GM23338 (cell line): Measurements from ENCODE around the gene FAM81A. TPM values are rescaled to one million over a fixed set of nuclear protein-coding genes. Genes with fewer than 3 reads are reported as not detected.

Experiments used
- ATAC-seq: fragments of 200-7000 bp; cut with Tn5 transposase; 3 replicates; pipeline ENCODE4 v1.9.1; 2020
- DNase-seq: peaks from one replicate; pipeline ENCODE4 v3.0.0-alpha.2; 2015; ENCODE audit warnings: low spot score
- H2AFZ ChIP-seq: fragments of 200-600 bp; sonication (generic); 2 replicates; pipeline ENCODE4 v1.8.0; 2016; ENCODE audit warnings: antibody characterized with exemption, mild to moderate bottlenecking, moderate library complexity
- H3F3A ChIP-seq: fragments of 200-600 bp; sonication (generic); replicated peaks from 2 replicates; pipeline ENCODE4 v1.8.0; 2017; ENCODE audit warnings: antibody characterized with exemption, mixed run types, low read depth
- H3K27ac ChIP-seq: fragments of 200-600 bp; sonication (generic); 2 replicates; pipeline ENCODE4 v1.6.1; 2016; ENCODE audit warnings: low read depth
- H3K27me3 ChIP-seq: fragments of 200-600 bp; sonication (generic); 2 replicates; pipeline ENCODE4 v1.8.0; 2016; ENCODE audit warnings: mild to moderate bottlenecking, mixed run types, moderate library complexity; ENCODE audit not compliant: insufficient read depth
- H3K36me3 ChIP-seq: fragments of 200-600 bp; sonication (generic); 2 replicates; pipeline ENCODE4 v1.8.0; 2016; ENCODE audit warnings: mild to moderate bottlenecking; ENCODE audit not compliant: insufficient read depth
- H3K4me1 ChIP-seq: fragments of 200-600 bp; sonication (generic); 2 replicates; pipeline ENCODE4 v1.8.0; 2016; ENCODE audit warnings: mild to moderate bottlenecking, moderate library complexity; ENCODE audit not compliant: insufficient read depth
- H3K4me2 ChIP-seq: fragments of 200-600 bp; sonication (generic); 2 replicates; pipeline ENCODE4 v1.7.1; 2017; ENCODE audit warnings: mixed run types
- H3K4me3 ChIP-seq: fragments of 200-600 bp; sonication (generic); 2 replicates; pipeline ENCODE4 v1.6.1; 2016; ENCODE audit warnings: mixed run types
- H3K79me2 ChIP-seq: fragments of 200-600 bp; sonication (generic); replicated peaks from 2 replicates; pipeline ENCODE4 v1.8.0; 2017; ENCODE audit warnings: mild to moderate bottlenecking; ENCODE audit not compliant: insufficient read depth
- H3K9me2 ChIP-seq: fragments of 200-600 bp; sonication (generic); 2 replicates; pipeline ENCODE4 v1.8.0; 2017; ENCODE audit not compliant: insufficient read depth
- H4K20me1 ChIP-seq: fragments of 200-600 bp; sonication (generic); replicated peaks from 2 replicates; pipeline ENCODE4 v1.8.0; 2017; ENCODE audit warnings: mild to moderate bottlenecking; ENCODE audit not compliant: insufficient read depth
- H3K27ac Mint-ChIP-seq: 2 replicates; pipeline ENCODE4 v1.8.0; 2020; ENCODE audit warnings: inconsistent platforms, mild to moderate bottlenecking, moderate library complexity, mixed read lengths
- H3K27me3 Mint-ChIP-seq: 3 replicates; pipeline ENCODE4 v1.8.0; 2022; ENCODE audit warnings: low read depth, mild to moderate bottlenecking, moderate library complexity, mixed read lengths, inconsistent platforms; ENCODE audit not compliant: insufficient read depth, poor library complexity
- H3K36me3 Mint-ChIP-seq: 3 replicates; pipeline ENCODE4 v1.8.0; 2021; ENCODE audit warnings: low read depth, mild to moderate bottlenecking, inconsistent platforms, moderate library complexity, mixed read lengths
- H3K4me1 Mint-ChIP-seq: 3 replicates; pipeline ENCODE4 v1.8.0; 2020; ENCODE audit warnings: mild to moderate bottlenecking, inconsistent platforms, mixed read lengths
- H3K4me3 Mint-ChIP-seq: 3 replicates; pipeline ENCODE4 v1.8.0; 2021; ENCODE audit warnings: moderate library complexity, mild to moderate bottlenecking, inconsistent platforms, mixed read lengths
- H3K9me3 Mint-ChIP-seq: 3 replicates; pipeline ENCODE4 v1.8.0; 2020; ENCODE audit warnings: moderate library complexity, mild to moderate bottlenecking, inconsistent platforms, mixed read lengths
- CREB1 ChIP-seq: fragments of 250-450 bp; sonication (Bioruptor Pico); IDR thresholded peaks from 2 replicates; pipeline ENCODE4 v1.5.0; 2020; ENCODE audit warnings: low read depth, mild to moderate bottlenecking, moderate library complexity
- EZH2 ChIP-seq: fragments of 200-600 bp; sonication (generic); IDR thresholded peaks from one replicate; pipeline ENCODE4 v1.8.0; 2017; ENCODE audit warnings: antibody characterized with exemption, mild to moderate bottlenecking, low read depth; ENCODE audit not compliant: unreplicated experiment
- JUNB ChIP-seq: IDR thresholded peaks from one replicate; pipeline ENCODE4 v1.6.1; 2016; ENCODE audit warnings: antibody characterized with exemption; ENCODE audit not compliant: unreplicated experiment
- NANOG ChIP-seq: IDR thresholded peaks from 2 replicates; pipeline ENCODE4 v1.6.1; 2016; ENCODE audit warnings: antibody characterized with exemption, borderline replicate concordance
- STAT1 ChIP-seq: IDR thresholded peaks from one replicate; pipeline ENCODE4 v1.6.1; 2016; ENCODE audit warnings: antibody characterized with exemption; ENCODE audit not compliant: unreplicated experiment
- ZNF331 ChIP-seq: fragments of 250-450 bp; sonication (Bioruptor Pico); IDR thresholded peaks from 2 replicates; pipeline ENCODE4 v1.5.0; 2020; ENCODE audit warnings: low read depth, mild to moderate bottlenecking, moderate library complexity
- polyA plus RNA-seq: library from polyadenylated mRNA; unstranded; fragments of >200 nt; fragmentation: Nextera tagmentation; extraction: Ambion mirVana; gene quantifications from 2 replicates; pipeline ENCODE4 v1.2.1, GENCODE V29; 2016
- total RNA-seq: library from RNA; depleted of rRNA; stranded (reverse); fragments of >200 nt; shearing (Covaris generic); gene quantifications from 2 replicates; pipeline ENCODE4 v1.2.3, GENCODE V29; 2014
- TF ChIP-seq, protein P1 (sequence below), 2 experiments: fragments of 200-600 bp in 1 of 2; sonication (generic) in 1 of 2; conservative IDR thresholded peaks; 2 replicates each; pipeline versions ENCODE4 v1.5.1 to v1.6.1; 2016 to 2017; ENCODE audit warnings: antibody characterized with exemption in 2 of 2, low read depth in 2 of 2, mild to moderate bottlenecking in 2 of 2, moderate library complexity in 1 of 2
- TF ChIP-seq, protein P2 (sequence below): IDR thresholded peaks from one replicate; pipeline ENCODE4 v1.6.1; 2018; ENCODE audit warnings: antibody characterized with exemption; ENCODE audit not compliant: unreplicated experiment
- TF ChIP-seq, protein P3 (sequence below): fragments of 250-450 bp; sonication (Bioruptor Pico); IDR thresholded peaks from 2 replicates; pipeline ENCODE4 v1.5.0; 2020; ENCODE audit warnings: mild to moderate bottlenecking, moderate library complexity
- TF ChIP-seq, protein P4 (sequence below): IDR thresholded peaks from 2 replicates; pipeline ENCODE4 v1.6.1; 2016; ENCODE audit warnings: antibody characterized with exemption

FAM81A gene
- total and polyA plus RNA-seq, 2 experiments from 2014 or later: 0.73 to 4.1 TPM

DNA sequence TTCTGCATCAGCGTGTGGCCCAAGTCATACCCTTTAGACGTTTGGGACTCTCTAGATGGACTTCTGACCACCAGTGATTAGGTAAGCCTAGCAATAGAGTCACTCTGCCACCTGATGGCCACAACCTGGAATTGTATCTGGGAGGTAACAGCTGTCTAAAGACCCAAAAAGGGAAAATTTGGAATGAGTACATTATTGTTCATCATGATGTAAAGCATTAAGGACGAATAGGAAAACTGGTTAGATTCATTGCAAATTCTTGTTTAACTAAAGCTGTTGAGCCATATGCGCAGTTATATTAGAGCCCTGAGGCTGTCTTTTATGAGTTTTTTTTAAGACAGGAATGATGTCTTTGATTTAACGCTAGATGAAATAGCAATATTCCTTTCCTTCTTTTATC is 63.6 kb downstream of the FAM81A start:
- H3K9me3 Mint-ChIP-seq: no peaks in the 10 kb centered on the region
- Histone ChIP-seq H3K9me2 (no peaks in the 10 kb centered on the region), H3K4me1 (no peaks in the 10 kb centered on the region), H3K4me3 (no peak overlapping the region), H3K27me3 (no peaks in the 10 kb centered on the region), H3K4me2 (no peak overlapping the region), H2AFZ (no peak overlapping the region), H3K79me2 (no peaks in the 10 kb centered on the region), H4K20me1 (no peaks in the 10 kb centered on the region), H3K36me3 (no peaks in the 10 kb centered on the region), H3F3A (no peaks in the 10 kb centered on the region), H3K27ac (no peak overlapping the region)
- peak; percentile 85 for DNase-seq
- peak; percentile 86 for ATAC-seq
- H3K4me1 Mint-ChIP-seq: no peaks in the 10 kb centered on the region
- H3K27ac Mint-ChIP-seq: no peak overlapping the region
- H3K4me3 Mint-ChIP-seq: no peak overlapping the region
- peaks cover 2% of the 10 kb centered on the region for H3K27me3 Mint-ChIP-seq
- TF ChIP-seq, protein P1, sequence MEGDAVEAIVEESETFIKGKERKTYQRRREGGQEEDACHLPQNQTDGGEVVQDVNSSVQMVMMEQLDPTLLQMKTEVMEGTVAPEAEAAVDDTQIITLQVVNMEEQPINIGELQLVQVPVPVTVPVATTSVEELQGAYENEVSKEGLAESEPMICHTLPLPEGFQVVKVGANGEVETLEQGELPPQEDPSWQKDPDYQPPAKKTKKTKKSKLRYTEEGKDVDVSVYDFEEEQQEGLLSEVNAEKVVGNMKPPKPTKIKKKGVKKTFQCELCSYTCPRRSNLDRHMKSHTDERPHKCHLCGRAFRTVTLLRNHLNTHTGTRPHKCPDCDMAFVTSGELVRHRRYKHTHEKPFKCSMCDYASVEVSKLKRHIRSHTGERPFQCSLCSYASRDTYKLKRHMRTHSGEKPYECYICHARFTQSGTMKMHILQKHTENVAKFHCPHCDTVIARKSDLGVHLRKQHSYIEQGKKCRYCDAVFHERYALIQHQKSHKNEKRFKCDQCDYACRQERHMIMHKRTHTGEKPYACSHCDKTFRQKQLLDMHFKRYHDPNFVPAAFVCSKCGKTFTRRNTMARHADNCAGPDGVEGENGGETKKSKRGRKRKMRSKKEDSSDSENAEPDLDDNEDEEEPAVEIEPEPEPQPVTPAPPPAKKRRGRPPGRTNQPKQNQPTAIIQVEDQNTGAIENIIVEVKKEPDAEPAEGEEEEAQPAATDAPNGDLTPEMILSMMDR (conservative IDR thresholded peaks at IDR 0.05; ENCODE audit: low read depth in 2 of 2): peak; percentile 95 to 96
- no peak for TF ChIP-seq NANOG
- H3K36me3 Mint-ChIP-seq: no peaks in the 10 kb centered on the region

DNA sequence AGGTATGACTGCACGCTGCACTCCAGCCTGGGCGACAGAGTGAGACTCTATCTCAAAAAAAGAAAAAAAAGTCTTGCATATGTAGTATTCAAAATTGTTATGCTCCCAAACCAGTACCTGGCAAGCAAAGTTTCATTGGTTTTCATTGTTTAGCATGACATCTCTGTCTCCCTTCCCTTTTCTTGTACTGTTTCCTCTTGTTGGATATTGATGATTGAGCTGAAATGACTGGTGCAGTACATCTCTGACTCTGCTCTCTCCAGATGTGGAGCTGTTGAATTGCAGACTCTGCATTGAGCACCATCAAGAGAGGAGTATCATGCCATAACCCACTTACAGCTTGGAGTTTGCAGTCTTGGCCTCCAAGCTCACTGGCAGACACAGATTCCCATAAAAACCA is 77.2 kb downstream of the FAM81A start:
- H4K20me1 ChIP-seq: no peaks in the 10 kb centered on the region
- Mint-ChIP-seq H3K9me3 (no peaks in the 10 kb centered on the region), H3K27me3 (no peaks in the 10 kb centered on the region), H3K36me3 (no peaks in the 10 kb centered on the region), H3K4me1 (no peaks in the 10 kb centered on the region), H3K4me3 (no peak overlapping the region), H3K27ac (no peak overlapping the region)
- H3K4me1 ChIP-seq: no peaks in the 10 kb centered on the region
- no peak overlapping the region for H3K27ac ChIP-seq
- H3K27me3 ChIP-seq: no peaks in the 10 kb centered on the region
- no peak overlapping the region for H3K4me3 ChIP-seq
- no peaks in the 10 kb centered on the region for H3K9me2 ChIP-seq
- no peak overlapping the region for H3K4me2 ChIP-seq
- no peaks in the 10 kb centered on the region for H3K79me2 ChIP-seq
- DNase-seq (no peak), ATAC-seq (no peak)
- no peak overlapping the region for H2AFZ ChIP-seq
- H3K36me3 ChIP-seq: no peaks in the 10 kb centered on the region
- no peaks in the 10 kb centered on the region for H3F3A ChIP-seq
- TF ChIP-seq, protein P2, sequence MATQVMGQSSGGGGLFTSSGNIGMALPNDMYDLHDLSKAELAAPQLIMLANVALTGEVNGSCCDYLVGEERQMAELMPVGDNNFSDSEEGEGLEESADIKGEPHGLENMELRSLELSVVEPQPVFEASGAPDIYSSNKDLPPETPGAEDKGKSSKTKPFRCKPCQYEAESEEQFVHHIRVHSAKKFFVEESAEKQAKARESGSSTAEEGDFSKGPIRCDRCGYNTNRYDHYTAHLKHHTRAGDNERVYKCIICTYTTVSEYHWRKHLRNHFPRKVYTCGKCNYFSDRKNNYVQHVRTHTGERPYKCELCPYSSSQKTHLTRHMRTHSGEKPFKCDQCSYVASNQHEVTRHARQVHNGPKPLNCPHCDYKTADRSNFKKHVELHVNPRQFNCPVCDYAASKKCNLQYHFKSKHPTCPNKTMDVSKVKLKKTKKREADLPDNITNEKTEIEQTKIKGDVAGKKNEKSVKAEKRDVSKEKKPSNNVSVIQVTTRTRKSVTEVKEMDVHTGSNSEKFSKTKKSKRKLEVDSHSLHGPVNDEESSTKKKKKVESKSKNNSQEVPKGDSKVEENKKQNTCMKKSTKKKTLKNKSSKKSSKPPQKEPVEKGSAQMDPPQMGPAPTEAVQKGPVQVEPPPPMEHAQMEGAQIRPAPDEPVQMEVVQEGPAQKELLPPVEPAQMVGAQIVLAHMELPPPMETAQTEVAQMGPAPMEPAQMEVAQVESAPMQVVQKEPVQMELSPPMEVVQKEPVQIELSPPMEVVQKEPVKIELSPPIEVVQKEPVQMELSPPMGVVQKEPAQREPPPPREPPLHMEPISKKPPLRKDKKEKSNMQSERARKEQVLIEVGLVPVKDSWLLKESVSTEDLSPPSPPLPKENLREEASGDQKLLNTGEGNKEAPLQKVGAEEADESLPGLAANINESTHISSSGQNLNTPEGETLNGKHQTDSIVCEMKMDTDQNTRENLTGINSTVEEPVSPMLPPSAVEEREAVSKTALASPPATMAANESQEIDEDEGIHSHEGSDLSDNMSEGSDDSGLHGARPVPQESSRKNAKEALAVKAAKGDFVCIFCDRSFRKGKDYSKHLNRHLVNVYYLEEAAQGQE: no peak
- TF ChIP-seq STAT1: no peak
- TF ChIP-seq, protein P3, sequence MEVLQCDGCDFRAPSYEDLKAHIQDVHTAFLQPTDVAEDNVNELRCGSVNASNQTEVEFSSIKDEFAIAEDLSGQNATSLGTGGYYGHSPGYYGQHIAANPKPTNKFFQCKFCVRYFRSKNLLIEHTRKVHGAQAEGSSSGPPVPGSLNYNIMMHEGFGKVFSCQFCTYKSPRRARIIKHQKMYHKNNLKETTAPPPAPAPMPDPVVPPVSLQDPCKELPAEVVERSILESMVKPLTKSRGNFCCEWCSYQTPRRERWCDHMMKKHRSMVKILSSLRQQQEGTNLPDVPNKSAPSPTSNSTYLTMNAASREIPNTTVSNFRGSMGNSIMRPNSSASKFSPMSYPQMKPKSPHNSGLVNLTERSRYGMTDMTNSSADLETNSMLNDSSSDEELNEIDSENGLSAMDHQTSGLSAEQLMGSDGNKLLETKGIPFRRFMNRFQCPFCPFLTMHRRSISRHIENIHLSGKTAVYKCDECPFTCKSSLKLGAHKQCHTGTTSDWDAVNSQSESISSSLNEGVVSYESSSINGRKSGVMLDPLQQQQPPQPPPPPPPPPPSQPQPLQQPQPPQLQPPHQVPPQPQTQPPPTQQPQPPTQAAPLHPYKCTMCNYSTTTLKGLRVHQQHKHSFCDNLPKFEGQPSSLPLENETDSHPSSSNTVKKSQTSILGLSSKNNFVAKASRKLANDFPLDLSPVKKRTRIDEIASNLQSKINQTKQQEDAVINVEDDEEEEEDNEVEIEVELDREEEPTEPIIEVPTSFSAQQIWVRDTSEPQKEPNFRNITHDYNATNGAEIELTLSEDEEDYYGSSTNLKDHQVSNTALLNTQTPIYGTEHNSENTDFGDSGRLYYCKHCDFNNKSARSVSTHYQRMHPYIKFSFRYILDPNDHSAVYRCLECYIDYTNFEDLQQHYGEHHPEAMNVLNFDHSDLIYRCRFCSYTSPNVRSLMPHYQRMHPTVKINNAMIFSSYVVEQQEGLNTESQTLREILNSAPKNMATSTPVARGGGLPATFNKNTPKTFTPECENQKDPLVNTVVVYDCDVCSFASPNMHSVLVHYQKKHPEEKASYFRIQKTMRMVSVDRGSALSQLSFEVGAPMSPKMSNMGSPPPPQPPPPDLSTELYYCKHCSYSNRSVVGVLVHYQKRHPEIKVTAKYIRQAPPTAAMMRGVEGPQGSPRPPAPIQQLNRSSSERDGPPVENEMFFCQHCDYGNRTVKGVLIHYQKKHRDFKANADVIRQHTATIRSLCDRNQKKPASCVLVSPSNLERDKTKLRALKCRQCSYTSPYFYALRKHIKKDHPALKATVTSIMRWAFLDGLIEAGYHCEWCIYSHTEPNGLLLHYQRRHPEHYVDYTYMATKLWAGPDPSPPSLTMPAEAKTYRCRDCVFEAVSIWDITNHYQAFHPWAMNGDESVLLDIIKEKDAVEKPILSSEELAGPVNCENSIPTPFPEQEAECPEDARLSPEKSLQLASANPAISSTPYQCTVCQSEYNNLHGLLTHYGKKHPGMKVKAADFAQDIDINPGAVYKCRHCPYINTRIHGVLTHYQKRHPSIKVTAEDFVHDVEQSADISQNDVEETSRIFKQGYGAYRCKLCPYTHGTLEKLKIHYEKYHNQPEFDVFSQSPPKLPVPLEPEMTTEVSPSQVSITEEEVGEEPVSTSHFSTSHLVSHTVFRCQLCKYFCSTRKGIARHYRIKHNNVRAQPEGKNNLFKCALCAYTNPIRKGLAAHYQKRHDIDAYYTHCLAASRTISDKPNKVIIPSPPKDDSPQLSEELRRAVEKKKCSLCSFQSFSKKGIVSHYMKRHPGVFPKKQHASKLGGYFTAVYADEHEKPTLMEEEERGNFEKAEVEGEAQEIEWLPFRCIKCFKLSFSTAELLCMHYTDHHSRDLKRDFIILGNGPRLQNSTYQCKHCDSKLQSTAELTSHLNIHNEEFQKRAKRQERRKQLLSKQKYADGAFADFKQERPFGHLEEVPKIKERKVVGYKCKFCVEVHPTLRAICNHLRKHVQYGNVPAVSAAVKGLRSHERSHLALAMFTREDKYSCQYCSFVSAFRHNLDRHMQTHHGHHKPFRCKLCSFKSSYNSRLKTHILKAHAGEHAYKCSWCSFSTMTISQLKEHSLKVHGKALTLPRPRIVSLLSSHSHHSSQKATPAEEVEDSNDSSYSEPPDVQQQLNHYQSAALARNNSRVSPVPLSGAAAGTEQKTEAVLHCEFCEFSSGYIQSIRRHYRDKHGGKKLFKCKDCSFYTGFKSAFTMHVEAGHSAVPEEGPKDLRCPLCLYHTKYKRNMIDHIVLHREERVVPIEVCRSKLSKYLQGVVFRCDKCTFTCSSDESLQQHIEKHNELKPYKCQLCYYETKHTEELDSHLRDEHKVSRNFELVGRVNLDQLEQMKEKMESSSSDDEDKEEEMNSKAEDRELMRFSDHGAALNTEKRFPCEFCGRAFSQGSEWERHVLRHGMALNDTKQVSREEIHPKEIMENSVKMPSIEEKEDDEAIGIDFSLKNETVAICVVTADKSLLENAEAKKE (CRISPR knock-in tag): no peak
- no peak for TF ChIP-seq NANOG
- TF ChIP-seq CREB1 (CRISPR knock-in tag): no peak
- TF ChIP-seq, protein P4, sequence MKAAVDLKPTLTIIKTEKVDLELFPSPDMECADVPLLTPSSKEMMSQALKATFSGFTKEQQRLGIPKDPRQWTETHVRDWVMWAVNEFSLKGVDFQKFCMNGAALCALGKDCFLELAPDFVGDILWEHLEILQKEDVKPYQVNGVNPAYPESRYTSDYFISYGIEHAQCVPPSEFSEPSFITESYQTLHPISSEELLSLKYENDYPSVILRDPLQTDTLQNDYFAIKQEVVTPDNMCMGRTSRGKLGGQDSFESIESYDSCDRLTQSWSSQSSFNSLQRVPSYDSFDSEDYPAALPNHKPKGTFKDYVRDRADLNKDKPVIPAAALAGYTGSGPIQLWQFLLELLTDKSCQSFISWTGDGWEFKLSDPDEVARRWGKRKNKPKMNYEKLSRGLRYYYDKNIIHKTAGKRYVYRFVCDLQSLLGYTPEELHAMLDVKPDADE: no peak
- no peak for TF ChIP-seq EZH2
- TF ChIP-seq JUNB: no peak
- no peak for TF ChIP-seq ZNF331
